ENCODE data around the gene TNIK.

The TNIK gene

GRCh38 chr3:171093462-171093861 lies 366.7 kb downstream of the TNIK start:
- in situ Hi-C loops (cut with HindIII; ENCODE audit: low pct_ligation_motif_present, low pct_unique_long_range_greater_than_20kb, low sequenced_read_pairs), result no loop called here
- no peak for DNase-seq

GRCh38 chr3:171092467-171092911 lies 367.7 kb downstream of the TNIK start:
- in situ Hi-C loops (cut with HindIII; ENCODE audit: low pct_ligation_motif_present, low pct_unique_long_range_greater_than_20kb, low sequenced_read_pairs), result no loop called here
- no peak for DNase-seq

- DNase-seq, result no peak
- in situ Hi-C loops (cut with HindIII; ENCODE audit: low pct_ligation_motif_present, low pct_unique_long_range_greater_than_20kb, low sequenced_read_pairs), result no loop called here
These were observed 369.9 kb downstream of the TNIK start for GRCh38 chr3:171090321-171090720.

- in situ Hi-C loops (cut with HindIII; ENCODE audit: low pct_ligation_motif_present, low pct_unique_long_range_greater_than_20kb, low sequenced_read_pairs), result no loop called here
- DNase-seq, result peak; percentile 56
These were observed 371.0 kb downstream of the TNIK start for GRCh38 chr3:171088964-171089754.

GRCh38 chr3:171088496-171088895 lies 371.7 kb downstream of the TNIK start:
- DNase-seq, result no peak
- in situ Hi-C loops (cut with HindIII; ENCODE audit: low pct_ligation_motif_present, low pct_unique_long_range_greater_than_20kb, low sequenced_read_pairs), result no loop called here

GRCh38 chr3:171086914-171087313 lies 373.3 kb downstream of the TNIK start:
- no peak for DNase-seq
- in situ Hi-C loops (cut with HindIII; ENCODE audit: low pct_ligation_motif_present, low pct_unique_long_range_greater_than_20kb, low sequenced_read_pairs), result no loop called here

GRCh38 chr3:171077261-171077660 lies 382.9 kb downstream of the TNIK start:
- DNase-seq, result no peak
- in situ Hi-C loops (cut with HindIII; ENCODE audit: low pct_ligation_motif_present, low pct_unique_long_range_greater_than_20kb, low sequenced_read_pairs), result no loop called here

- in situ Hi-C loops (cut with HindIII; ENCODE audit: low pct_ligation_motif_present, low pct_unique_long_range_greater_than_20kb, low sequenced_read_pairs), result no loop called here
These were observed 387.8 kb downstream of the TNIK start for GRCh38 chr3:171072432-171072831.

GRCh38 chr3:171068658-171069057 lies 391.5 kb downstream of the TNIK start:
- in situ Hi-C loops (cut with HindIII; ENCODE audit: low pct_ligation_motif_present, low pct_unique_long_range_greater_than_20kb, low sequenced_read_pairs), result no loop called here
- DNase-seq, result no peak

More at GRCh38 chr3:171072432-171072831, 387.8 kb downstream of the TNIK start:
- no peak for DNase-seq

GRCh38 chr3:171066206-171066605 lies 394.0 kb downstream of the TNIK start:
- in situ Hi-C loops (cut with HindIII; ENCODE audit: low pct_ligation_motif_present, low pct_unique_long_range_greater_than_20kb, low sequenced_read_pairs), result no loop called here
- no peak for DNase-seq

GRCh38 chr3:171065732-171066131 lies 394.5 kb downstream of the TNIK start:
- in situ Hi-C loops (cut with HindIII; ENCODE audit: low pct_ligation_motif_present, low pct_unique_long_range_greater_than_20kb, low sequenced_read_pairs), result no loop called here
- DNase-seq, result no peak

- in situ Hi-C loops (cut with HindIII; ENCODE audit: low pct_ligation_motif_present, low pct_unique_long_range_greater_than_20kb, low sequenced_read_pairs), result no loop called here
- DNase-seq, result no peak
These were observed 395.7 kb downstream of the TNIK start for GRCh38 chr3:171064461-171064860.

- DNase-seq, result no peak
- in situ Hi-C loops (cut with HindIII; ENCODE audit: low pct_ligation_motif_present, low pct_unique_long_range_greater_than_20kb, low sequenced_read_pairs), result no loop called here
These were observed 398.5 kb downstream of the TNIK start for GRCh38 chr3:171061749-171062148.

GRCh38 chr3:171059978-171060377 lies 400.2 kb downstream of the TNIK start:
- DNase-seq, result no peak
- in situ Hi-C loops (cut with HindIII; ENCODE audit: low pct_ligation_motif_present, low pct_unique_long_range_greater_than_20kb, low sequenced_read_pairs), result no loop called here

GRCh38 chr3:171058873-171059603 lies 401.2 kb downstream of the TNIK start:
- in situ Hi-C loops (cut with HindIII; ENCODE audit: low pct_ligation_motif_present, low pct_unique_long_range_greater_than_20kb, low sequenced_read_pairs), result no loop called here
- no peak for DNase-seq

- DNase-seq, result no peak
These were observed 402.1 kb downstream of the TNIK start for GRCh38 chr3:171058058-171058457.

GRCh38 chr3:171057072-171057471 lies 403.1 kb downstream of the TNIK start:
- no peak for DNase-seq
- in situ Hi-C loops (cut with HindIII; ENCODE audit: low pct_ligation_motif_present, low pct_unique_long_range_greater_than_20kb, low sequenced_read_pairs), result no loop called here

More at GRCh38 chr3:171058058-171058457, 402.1 kb downstream of the TNIK start:
- in situ Hi-C loops (cut with HindIII; ENCODE audit: low pct_ligation_motif_present, low pct_unique_long_range_greater_than_20kb, low sequenced_read_pairs), result no loop called here

- DNase-seq, result no peak
- in situ Hi-C loops (cut with HindIII; ENCODE audit: low pct_ligation_motif_present, low pct_unique_long_range_greater_than_20kb, low sequenced_read_pairs), result no loop called here
These were observed 403.7 kb downstream of the TNIK start for GRCh38 chr3:171056528-171056927.

- in situ Hi-C loops (cut with HindIII; ENCODE audit: low pct_ligation_motif_present, low pct_unique_long_range_greater_than_20kb, low sequenced_read_pairs), result no loop called here
- peak; percentile 43 for DNase-seq
These were observed 404.6 kb downstream of the TNIK start for GRCh38 chr3:171055336-171056178.

Measured in ACHN (cell line).